Measurements from ENCODE around the gene USP21.

Gene USP21

DNA sequence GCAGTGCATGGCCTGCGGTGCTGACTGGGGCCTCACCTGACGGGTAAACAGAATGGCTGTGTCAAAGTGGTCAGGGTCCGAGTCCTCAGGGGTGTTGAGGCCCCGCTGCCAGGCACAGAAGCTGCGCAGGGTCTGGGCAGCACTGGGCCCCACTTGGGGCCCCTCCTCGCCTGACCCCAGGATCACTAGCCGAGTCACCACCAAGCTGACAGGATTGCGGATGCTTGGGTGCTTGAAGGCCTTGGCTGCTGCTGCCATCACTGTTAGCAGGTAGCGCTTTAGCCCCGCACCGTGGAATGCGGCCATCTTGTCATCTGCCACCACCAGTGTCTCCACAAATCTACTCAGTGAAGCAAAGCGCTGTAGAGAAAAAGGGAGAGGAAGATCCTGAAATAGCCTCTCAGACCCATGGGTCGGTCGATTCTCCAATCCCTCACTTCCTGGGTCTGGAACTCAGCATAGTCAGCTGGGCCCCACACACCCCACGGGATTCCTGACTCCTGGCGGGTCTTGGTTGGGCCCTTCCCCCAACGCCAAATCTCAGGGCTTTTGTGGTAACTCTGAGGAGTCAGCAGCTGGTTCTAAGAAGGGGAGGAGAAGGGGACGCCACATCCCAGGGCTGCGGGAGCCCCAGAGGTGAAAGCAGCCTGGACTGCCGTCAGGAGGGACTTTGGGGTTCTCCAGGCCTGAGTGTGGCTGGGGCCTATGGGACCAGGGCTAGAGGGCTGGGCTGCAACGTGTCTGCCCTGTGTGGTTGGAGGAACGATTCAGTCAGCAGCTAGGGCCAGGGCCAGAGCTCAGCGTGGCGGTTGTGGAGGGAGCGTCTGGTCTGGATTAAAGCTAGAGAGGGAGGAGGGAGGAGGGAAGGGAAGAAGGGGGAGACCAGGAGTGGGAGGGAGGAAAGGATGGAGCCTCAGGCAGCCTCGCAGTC is 37.5 kb downstream of the USP21 start:
- DNase-seq = no peak

DNA sequence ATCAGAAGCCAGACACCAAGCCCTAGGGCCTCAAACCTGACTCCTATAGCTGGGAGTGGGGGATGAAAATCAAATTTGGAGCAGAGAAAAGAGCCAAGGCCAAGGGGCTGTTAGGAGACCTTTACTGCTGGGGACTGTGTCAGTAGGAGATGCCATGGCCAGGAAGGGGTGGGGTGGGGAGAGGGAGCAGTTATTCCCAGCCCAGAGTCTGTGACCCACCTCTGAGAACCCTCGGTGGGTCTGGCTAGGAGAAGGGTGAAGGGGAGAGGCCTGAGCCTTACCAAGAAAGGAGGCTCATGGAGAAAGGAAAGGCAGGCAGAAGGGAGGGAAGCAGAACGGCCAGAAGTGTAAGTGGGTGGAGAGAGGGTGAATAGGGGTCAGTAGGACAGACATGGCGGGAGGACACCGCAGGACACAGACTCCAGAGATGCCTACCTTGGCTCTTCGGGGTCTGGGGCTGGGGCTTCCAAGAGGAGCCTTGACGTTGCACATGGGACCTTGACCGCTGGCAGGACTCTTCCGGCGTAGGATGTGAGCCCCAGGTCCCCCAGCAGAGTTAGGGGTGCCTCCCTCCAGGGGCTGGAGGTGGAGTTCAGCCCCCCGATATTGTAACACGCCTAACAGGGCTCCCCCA is 38.4 kb downstream of the USP21 start:
- no peak for DNase-seq

DNA sequence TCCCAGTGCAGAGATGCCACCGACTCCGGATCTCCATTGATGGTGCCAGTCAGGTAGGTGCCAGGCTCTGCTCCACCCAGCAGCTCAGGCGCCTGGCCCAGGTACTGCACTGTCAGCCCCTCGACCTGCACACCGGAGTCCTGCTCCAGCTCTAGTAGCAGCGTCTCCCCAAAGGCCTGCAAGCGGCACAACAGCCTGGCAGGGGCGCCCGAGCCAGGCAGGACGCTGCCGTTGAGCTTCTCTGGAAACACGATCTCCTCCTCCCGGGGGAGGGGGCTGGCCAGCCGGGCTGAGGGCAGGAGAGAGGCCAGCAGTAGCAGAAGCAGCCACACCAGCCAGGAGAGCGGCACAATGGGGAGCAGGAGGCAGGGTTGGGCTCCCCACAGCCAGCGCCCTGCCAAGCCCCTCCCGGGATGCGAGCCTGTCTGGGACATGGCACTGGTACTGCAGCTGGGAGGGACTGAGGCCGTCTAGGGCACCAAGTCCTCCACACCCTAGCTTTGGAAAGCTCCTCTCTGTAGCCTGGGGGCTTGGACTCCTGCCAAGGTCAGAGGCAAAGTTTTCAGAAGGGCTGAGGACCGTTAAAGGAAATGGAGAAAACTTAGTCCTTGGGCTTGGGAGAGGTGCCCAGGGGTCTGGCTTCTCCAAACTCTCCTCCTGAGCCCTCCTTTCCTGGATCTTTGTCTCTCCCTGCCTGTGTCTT is 39.0 kb downstream of the USP21 start:
- DNase-seq = no peak

DNA sequence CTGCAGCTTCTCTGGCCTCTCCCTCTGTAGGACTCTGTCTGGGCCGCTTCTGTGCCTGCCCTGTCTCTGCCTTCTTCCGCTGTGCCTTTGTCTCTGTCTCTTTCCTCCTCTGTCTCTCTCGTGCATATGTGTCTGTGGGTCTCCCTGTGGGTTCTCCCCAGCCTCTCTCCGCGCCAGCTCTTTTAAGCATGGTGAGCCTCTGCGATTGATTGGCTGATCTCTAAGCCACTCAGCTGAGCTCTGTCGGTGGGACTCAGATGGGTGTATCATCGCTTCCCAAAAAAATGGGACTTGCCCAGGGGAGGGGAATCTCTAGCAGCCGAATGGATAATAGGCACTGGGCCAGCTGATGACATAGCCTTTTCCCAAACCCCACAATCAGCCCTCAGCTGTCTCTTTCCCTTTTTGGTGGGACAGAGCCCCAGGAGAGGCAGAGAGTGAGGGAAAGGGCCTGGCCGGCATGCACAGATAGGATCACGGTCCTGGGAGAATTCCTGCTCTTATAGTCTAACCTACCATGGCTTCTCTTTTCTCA is 39.7 kb downstream of the USP21 start, which contains the start of gene ADAMTS4:
ADAMTS4 (minus strand) TSS at position 158 of the 535 bp plus-strand sequence. CDS start 427 bp downstream, outside the sequence.
- no peak for DNase-seq

DNA sequence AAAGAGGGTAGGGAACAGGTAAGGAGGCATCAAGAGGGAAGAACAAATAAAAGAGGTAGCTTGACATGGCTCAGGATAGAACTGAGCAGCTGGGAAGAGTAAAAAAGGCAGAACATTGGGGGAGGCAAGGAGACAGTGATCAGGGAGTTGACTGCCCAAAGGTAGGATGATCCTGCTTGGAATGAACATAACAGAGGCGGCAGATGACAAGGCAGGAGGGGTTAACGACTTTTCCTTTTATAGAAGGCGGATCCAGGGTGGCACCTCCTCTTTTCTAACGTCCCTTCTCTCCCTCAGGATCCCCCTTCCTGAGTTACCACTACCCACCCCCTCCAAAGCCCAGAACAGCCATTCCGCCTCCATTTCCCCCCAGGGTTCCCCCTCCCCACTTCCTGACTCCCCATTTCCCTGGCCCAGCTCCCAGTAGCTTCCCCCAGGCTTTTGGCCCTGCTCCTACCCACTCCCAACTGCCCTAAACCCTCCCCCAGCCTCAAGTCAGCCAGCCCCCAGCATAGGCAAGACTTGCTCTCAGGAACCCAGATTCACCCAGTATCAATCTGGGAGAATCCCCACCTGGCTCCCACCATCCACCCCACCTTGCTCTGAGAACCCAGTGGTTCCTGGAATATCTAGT is 40.3 kb downstream of the USP21 start:
- DNase-seq = no peak

DNA sequence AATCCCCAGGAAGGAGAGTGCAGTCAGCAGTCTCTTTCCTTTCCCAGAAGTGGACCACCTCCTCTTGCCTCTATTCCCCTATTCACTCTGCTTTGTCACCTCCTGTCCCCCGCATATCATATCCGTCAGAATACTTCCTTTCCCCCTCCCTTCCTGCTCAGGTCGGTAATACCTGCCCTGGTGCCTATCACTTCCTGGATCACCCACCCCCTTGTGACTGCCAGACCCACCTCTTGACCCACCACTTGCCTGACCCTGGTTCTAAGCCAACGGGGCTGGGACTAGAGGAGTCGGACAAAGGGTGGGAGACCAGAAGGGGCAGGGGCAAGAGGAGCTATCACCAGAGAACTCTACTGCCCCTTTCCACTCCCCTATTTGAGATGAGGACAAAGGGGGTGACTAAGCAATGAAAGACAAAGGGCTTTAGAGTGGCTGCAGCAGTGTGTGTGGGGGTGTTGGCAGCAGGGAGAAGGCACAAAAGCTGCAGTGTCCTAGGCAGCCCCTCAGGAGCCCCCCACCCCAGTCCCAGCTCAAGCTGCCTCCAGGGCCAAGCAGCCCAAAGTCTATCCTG is 41.2 kb downstream of the USP21 start:
- no peak for DNase-seq

DNA sequence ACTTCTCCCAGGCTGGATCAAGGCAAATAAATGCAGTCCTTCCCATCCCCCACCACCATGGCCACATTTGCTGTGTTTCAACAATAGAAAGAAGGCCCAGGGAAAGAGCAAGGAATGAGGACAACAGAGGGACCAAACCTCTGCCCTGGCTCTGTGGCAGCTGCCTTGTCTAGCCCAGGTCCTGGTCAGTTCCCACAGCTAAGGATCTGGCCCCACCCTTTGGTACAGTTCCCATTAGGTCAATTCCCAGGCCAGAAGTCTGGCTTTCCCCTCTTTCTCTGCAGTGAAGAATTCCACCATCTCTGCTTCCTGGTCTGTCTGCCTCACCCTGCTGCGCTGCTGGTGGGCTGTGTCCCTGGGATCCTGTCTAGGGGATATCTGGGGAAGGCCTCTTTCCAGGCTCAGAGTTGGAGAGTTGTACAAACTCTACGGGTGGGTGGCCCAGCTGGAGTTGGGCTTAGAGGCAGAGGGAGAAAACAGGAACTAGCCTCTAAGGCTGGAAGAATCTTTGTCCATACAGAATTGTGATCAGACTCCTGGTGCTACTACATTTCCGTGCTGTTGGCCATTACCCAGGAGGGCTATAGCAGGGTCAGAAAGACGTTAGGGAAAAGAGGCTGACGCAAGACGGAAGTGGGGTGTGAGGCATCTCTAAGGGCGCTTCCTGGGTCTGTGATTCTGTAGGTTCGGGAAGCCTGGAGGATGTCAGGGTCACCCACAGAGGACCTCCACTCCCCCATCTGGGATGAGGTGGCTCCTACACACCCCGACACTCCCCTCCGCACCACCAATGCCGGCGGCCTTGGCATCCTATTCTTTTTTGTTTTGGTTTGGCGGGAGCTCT is 41.9 kb downstream of the USP21 start:
- no peak for DNase-seq

DNA sequence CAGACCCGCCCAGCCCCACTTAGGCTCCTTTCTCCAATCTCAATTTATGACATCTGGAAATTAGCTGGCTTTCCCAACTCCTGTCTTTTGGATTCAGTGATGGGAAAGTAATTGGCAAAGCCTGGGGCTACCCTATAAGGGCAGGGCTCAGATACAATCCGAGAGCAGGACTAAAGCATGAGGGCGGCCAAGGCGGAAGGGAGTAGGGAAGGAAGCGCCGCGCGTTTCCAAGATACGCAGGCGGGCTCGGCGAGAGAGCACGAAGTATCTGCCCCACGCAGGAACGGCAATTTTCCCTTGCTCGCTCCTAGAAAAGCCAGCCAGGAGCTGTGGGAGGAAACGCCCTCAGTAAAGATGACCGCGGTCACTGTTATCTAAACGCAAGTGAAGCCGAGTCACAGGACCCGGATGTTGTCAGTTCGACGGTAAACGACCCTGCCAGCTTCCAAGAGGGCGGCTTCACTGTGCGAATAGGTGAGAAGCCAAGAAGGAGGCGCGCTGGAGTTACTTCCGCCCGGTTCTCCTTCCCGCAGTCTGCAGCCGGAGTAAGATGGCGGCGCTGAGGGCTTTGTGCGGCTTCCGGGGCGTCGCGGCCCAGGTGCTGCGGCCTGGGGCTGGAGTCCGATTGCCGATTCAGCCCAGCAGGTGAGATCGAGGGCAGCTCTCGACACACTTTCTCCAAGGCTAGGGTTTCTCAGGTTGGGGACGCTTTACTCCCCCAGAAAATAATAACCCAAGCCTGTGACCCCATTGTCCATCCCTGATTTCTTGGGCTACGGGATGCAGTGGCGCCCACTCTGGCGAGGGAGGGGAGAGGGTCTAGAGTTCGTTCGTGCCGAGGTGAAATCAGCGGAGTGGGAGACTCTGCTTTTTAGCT is 42.8 kb downstream of the USP21 start, which contains the start of gene NDUFS2:
NDUFS2 (plus strand) TSS at position 532 of the 877 bp plus-strand sequence; CDS start at position 551, 19 bp downstream.
- peak; percentile 96 for DNase-seq

DNA sequence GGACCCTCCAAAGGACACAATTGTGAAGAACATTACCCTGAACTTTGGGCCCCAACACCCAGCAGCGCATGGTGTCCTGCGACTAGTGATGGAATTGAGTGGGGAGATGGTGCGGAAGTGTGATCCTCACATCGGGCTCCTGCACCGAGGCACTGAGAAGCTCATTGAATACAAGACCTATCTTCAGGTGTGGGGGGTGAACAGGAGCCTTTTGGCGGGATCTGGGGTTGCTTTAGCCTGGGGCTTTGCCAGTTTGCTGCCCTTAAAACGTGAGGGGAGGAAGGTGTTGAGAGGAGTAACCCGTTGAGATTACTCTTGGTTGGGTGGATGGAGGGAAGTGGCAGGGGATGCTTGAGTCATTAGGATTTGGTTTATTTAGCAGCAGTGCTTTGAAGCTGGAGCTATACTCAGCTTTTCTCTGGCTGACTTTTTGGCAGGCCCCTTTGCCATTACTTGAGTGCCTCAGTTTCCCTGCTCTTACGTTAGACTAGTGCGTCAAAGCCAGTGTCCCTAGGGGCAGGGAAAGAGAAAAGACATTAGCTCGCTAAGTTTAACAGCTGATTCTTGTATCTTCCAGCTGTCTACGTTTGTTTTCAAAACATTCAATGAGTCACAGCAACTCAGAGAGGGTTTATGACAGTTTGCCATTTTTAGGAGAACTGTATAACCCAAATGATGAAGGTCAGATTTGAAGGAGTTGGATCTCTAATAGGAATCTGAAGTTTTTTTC is 47.3 kb downstream of the USP21 start:
- no peak for DNase-seq

DNA sequence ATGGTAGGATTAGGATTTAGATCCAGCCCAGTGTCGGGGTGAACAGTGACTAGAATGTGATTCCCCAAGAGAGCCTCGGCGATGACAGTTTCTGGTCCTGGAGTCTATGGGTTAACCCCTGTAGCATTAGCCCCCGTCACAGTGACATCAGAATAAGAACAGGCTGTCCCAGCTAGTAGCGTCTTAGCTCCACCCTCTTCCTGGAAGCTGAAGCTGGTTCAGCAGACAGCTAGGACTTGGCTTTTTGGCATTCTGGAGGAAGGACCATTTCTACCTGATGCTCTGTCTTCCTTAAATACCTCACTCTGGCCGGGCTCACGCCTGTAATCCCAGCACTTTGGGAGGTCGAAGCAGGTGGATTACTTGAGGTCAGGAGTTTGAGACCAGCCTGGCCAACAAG is 47.9 kb downstream of the USP21 start:
- DNase-seq = no peak

DNA sequence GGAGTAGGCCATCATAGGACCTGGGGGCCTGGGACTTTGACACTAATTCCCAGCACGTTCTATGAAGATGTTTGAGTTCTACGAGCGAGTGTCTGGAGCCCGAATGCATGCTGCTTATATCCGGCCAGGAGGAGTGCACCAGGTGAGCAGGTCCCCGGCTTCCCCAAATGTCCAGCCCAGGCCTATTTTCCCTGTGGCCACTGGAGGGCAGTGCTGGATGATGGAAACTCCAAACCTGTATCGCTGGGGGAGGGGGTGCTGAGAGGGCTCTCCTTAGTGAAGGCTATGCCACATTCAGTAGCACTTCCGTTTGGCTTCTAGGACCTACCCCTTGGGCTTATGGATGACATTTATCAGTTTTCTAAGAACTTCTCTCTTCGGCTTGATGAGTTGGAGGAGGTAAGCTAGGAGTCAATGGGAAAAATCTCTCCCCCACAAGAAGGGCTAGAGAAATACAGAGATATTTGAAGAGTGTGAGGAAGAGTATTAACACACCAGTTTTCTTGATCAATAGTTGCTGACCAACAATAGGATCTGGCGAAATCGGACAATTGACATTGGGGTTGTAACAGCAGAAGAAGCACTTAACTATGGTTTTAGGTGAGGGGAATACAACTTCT is 50.6 kb downstream of the USP21 start:
- peak; percentile 74 for DNase-seq

DNA sequence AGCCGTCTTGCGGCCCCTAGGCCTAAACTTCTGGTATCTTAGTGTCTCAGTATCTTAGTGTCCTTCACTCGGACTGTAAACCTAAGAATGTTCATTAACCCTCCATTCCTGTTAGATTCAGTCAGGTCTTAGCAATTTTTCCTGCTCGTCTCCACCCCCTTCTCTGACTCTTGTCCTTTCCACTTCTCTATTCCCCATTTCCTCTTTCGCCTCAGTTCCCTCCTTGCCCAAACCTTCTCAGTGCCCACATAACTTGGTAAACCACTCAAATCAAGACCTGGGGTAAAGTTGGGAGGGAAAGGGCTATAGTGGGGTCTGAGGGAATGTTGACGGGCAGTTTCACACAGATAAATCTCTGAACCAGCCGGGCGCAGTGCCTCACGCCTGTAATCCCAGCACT is 55.1 kb downstream of the USP21 start:
- DNase-seq = no peak

DNA sequence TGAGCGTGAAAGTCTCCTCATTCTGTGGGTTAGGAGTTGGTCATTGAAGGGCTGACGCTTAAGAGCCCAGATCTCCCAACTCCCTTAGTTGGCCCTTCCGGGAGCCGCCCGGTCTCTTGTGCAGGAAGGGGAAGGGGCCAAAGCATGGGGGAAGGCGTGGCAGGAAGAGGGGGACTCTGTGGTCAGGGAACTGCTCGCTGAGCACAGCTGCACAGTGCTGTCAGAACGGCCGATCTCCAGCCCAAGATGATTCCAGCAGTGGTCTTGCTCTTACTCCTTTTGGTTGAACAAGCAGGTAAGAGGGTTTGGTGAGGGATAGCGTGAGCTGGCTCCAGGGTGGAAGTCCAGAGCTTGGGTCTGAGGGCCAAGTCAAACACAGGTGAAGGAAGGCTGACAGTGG is 55.8 kb downstream of the USP21 start, which contains the start of gene FCER1G:
FCER1G (plus strand) TSS at position 220 of the 400 bp plus-strand sequence; CDS start at position 247, 27 bp downstream.
- DNase-seq = no peak

All from kidney glomerular epithelial cell (primary cell).